Sigmoid colon (tissue), 4 donors: ENCODE data around the gene PLEKHN1.

Experiments used
- EP300 ChIP-seq, 4 donors: sonication (generic); formaldehyde crosslinking; IDR thresholded peaks; one replicate each; pipeline ENCODE4 v1.6.1; 2017; ENCODE audit warnings: antibody characterized with exemption in 4 of 4
- POLR2A ChIP-seq, 2 donors: fragments of 450-650 bp; IDR thresholded peaks; one replicate each; pipeline ENCODE4 v1.6.1; 2016; ENCODE audit warnings: antibody characterized with exemption in 2 of 2, mild to moderate bottlenecking in 2 of 2, moderate library complexity in 2 of 2
- POLR2AphosphoS5 ChIP-seq, 4 donors: sonication (generic); formaldehyde crosslinking; IDR thresholded peaks; one replicate each; pipeline ENCODE4 v1.6.1; 2017; ENCODE audit warnings: antibody characterized with exemption in 4 of 4
- TF ChIP-seq, protein P1 (sequence below), 4 experiments: fragments of 450-650 bp in 3 of 4; fragments of 200-600 bp in 1 of 4; IDR thresholded peaks; one replicate each; pipeline ENCODE4 v1.5.1; 2016 to 2019; ENCODE audit warnings: antibody characterized with exemption in 4 of 4, mild to moderate bottlenecking in 3 of 4, moderate library complexity in 2 of 4

DNA sequence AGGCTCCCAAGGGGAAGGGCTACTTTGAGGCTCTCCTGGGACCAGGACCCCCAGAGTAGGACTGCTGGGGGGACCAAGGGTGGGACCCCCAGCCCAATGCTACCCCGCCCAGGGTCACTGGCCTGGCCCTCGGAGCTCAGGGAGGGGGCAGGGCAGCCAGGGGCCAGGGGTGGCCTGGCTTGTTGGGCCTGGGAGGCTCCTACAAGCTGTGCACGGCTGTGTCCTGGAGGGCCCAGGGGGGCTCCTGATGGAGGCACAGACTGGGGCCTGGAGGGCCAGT lies 31.4 kb downstream of the PLEKHN1 start:
- TF ChIP-seq, protein P1, sequence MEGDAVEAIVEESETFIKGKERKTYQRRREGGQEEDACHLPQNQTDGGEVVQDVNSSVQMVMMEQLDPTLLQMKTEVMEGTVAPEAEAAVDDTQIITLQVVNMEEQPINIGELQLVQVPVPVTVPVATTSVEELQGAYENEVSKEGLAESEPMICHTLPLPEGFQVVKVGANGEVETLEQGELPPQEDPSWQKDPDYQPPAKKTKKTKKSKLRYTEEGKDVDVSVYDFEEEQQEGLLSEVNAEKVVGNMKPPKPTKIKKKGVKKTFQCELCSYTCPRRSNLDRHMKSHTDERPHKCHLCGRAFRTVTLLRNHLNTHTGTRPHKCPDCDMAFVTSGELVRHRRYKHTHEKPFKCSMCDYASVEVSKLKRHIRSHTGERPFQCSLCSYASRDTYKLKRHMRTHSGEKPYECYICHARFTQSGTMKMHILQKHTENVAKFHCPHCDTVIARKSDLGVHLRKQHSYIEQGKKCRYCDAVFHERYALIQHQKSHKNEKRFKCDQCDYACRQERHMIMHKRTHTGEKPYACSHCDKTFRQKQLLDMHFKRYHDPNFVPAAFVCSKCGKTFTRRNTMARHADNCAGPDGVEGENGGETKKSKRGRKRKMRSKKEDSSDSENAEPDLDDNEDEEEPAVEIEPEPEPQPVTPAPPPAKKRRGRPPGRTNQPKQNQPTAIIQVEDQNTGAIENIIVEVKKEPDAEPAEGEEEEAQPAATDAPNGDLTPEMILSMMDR (IDR thresholded peaks at IDR 0.05), result no peak
- TF ChIP-seq EP300 (IDR thresholded peaks at IDR 0.05) (no peak), POLR2A (IDR thresholded peaks at IDR 0.05) (no peak), POLR2AphosphoS5 (IDR thresholded peaks at IDR 0.05) (no peak)
